K562 (cell line): ENCODE data around the gene DCDC2. TPM values are rescaled to one million over a fixed set of nuclear protein-coding genes. Genes with fewer than 3 reads are reported as not detected.

Experiments
- ATAC-seq: fragments of 200-7000 bp; cut with Tn5 transposase; 3 replicates; pipeline ENCODE4 v1.9.1; 2020; ENCODE audit warnings: moderate library complexity
- BruUV-seq: library from RNA; stranded (reverse); fragments of 400-500 nt; replicated peaks from 2 replicates; lab custom pipeline; 2021; lab: Mats Ljungman, UMichigan
- CTCF ChIA-PET: fragments of 300-600 bp; formaldehyde crosslinking; extraction: SDS; loops from one replicate; lab custom pipeline; 2021; ENCODE audit warnings: low intra/inter-chr PET ratio; lab: Yijun Ruan, JAX
- POLR2A ChIA-PET: fragments of 300-600, 350-650 bp; sonication (Branson Sonifier 250); formaldehyde crosslinking; extraction: SDS; loops from one replicate; lab custom pipeline; 2021; ENCODE audit warnings: antibody characterized with exemption, inconsistent platforms; lab: Yijun Ruan, JAX
- DNase-seq, 4 experiments: peaks; one replicate each; pipeline versions ENCODE4 v3.0.0 to v3.0.0-alpha.2; 2011 to 2018; ENCODE audit warnings: low spot score in 3 of 4, mixed read lengths in 3 of 4; ENCODE audit errors: extremely low read depth in 1 of 4
- FAIRE-seq: peaks from 2 replicates; lab custom pipeline; 2011; peaks lifted over from hg19 to GRCh38; lab: Jason Lieb, UNC
- H2AFZ ChIP-seq: 2 replicates; pipeline ENCODE4 v1.6.0; 2011; ENCODE audit warnings: low read depth, low read length, control low read depth, inconsistent platforms
- H3K27ac ChIP-seq: fragments of 200-600 bp; 3 replicates; pipeline ENCODE4 v1.8.0; 2011; ENCODE audit warnings: low read depth, mild to moderate bottlenecking, control low read depth, inconsistent platforms, low read length, moderate library complexity, mixed read lengths; ENCODE audit errors: extremely low read depth
- H3K27me3 ChIP-seq, 2 experiments: fragments of 300-600 bp in 1 of 2; 2 replicates in 1 of 2; 3 replicates in 1 of 2; pipeline versions ENCODE4 v1.6.0 to v1.8.0; 2011; ENCODE audit warnings: inconsistent platforms in 2 of 2, low read length in 2 of 2, mild to moderate bottlenecking in 1 of 2, mixed read lengths in 1 of 2, moderate library complexity in 1 of 2; ENCODE audit not compliant: control insufficient read depth in 2 of 2, insufficient read depth in 2 of 2
- H3K36me3 ChIP-seq: fragments of 300-600 bp; 3 replicates; pipeline ENCODE4 v1.8.0; 2011; ENCODE audit warnings: mild to moderate bottlenecking, low read length, inconsistent platforms; ENCODE audit not compliant: control insufficient read depth, insufficient read depth
- H3K4me1 ChIP-seq, 2 experiments: fragments of 200-600 bp in 1 of 2; replicated peaks in 1 of 2; 2 replicates in 1 of 2; 3 replicates in 1 of 2; pipeline versions ENCODE4 v1.5.1 to v1.8.0; 2011; ENCODE audit warnings: inconsistent platforms in 2 of 2, low read length in 2 of 2, mild to moderate bottlenecking in 1 of 2, mixed read lengths in 1 of 2, moderate library complexity in 1 of 2; ENCODE audit not compliant: control insufficient read depth in 2 of 2, insufficient read depth in 2 of 2
- H3K4me2 ChIP-seq: 2 replicates; pipeline ENCODE4 v1.6.1; 2011; ENCODE audit warnings: low read length, control low read depth, inconsistent platforms, mixed read lengths; ENCODE audit not compliant: insufficient read depth
- H3K4me3 ChIP-seq: fragments of 200-600 bp; sonication (generic), shearing (Covaris generic); 2 replicates; pipeline ENCODE4 v1.5.1; 2016; ENCODE audit warnings: control low read depth, inconsistent platforms
- H3K79me2 ChIP-seq: fragments of 200-600 bp; 3 replicates; pipeline ENCODE4 v1.8.0; 2011; ENCODE audit warnings: low read length, inconsistent platforms; ENCODE audit not compliant: control insufficient read depth, insufficient read depth
- H3K9ac ChIP-seq, 2 experiments: 2 replicates each; pipeline versions ENCODE4 v1.6.0 to v1.6.1; 2011; ENCODE audit warnings: low read depth in 2 of 2, low read length in 2 of 2, control low read depth in 1 of 2, inconsistent platforms in 1 of 2, mild to moderate bottlenecking in 1 of 2, mixed read lengths in 1 of 2; ENCODE audit not compliant: insufficient read depth in 1 of 2
- H3K9me1 ChIP-seq: one replicate; pipeline ENCODE4 v1.6.0; 2011; ENCODE audit warnings: inconsistent platforms, mild to moderate bottlenecking, low read length, moderate library complexity; ENCODE audit not compliant: control insufficient read depth, insufficient read depth
- H3K9me3 ChIP-seq: replicated peaks from 2 replicates; pipeline ENCODE4 v1.5.1; 2011; ENCODE audit warnings: low read depth, low read length, inconsistent platforms; ENCODE audit not compliant: control insufficient read depth, insufficient read depth
- H4K20me1 ChIP-seq: replicated peaks from 2 replicates; pipeline ENCODE4 v1.6.1; 2011; ENCODE audit warnings: low read length, inconsistent platforms, mixed read lengths; ENCODE audit not compliant: control insufficient read depth, insufficient read depth
- CTBP1 ChIP-seq: fragments of 450-650 bp; IDR thresholded peaks from 2 replicates; pipeline ENCODE4 v1.6.1; 2016; ENCODE audit warnings: borderline replicate concordance
- EP400 ChIP-seq: fragments of 450-650 bp; IDR thresholded peaks from 2 replicates; pipeline ENCODE4 v1.6.1; 2017; ENCODE audit warnings: antibody characterized with exemption, mild to moderate bottlenecking, moderate library complexity
- MYBL2 ChIP-seq, 2 experiments: fragments of 450-650 bp in 1 of 2; sonication (generic) in 1 of 2; formaldehyde crosslinking in 1 of 2; IDR thresholded peaks; 2 replicates each; pipeline versions ENCODE4 v1.6.1 to v1.8.1; 2017 to 2022; ENCODE audit warnings: borderline replicate concordance in 1 of 2, inconsistent platforms in 1 of 2, low read depth in 1 of 2, mild to moderate bottlenecking in 1 of 2, missing genetic modification reagents in 1 of 2, moderate library complexity in 1 of 2
- NFIX ChIP-seq: fragments of 250-450 bp; sonication (Bioruptor Pico); IDR thresholded peaks from 2 replicates; pipeline ENCODE4 v1.4.0; 2020; ENCODE audit warnings: low read depth, mild to moderate bottlenecking, moderate library complexity
- PML ChIP-seq: IDR thresholded peaks from 2 replicates; pipeline ENCODE4 v1.6.1; 2012; ENCODE audit warnings: low read length, inconsistent platforms
- POLR2AphosphoS2 ChIP-seq: IDR thresholded peaks from 2 replicates; pipeline ENCODE4 v1.6.1; 2012; ENCODE audit warnings: low read length, improper control_type of control experiment
- RBM17 ChIP-seq: fragments of 200-400 bp; formaldehyde crosslinking; IDR thresholded peaks from 2 replicates; pipeline ENCODE4 v1.6.1; 2017; ENCODE audit warnings: low read depth, mild to moderate bottlenecking, low read length, borderline replicate concordance
- RBM25 ChIP-seq: fragments of 200-400 bp; formaldehyde crosslinking; IDR thresholded peaks from 2 replicates; pipeline ENCODE4 v1.6.1; 2018; ENCODE audit warnings: low read length, low read depth, moderate library complexity; ENCODE audit not compliant: severe bottlenecking
- SRSF7 ChIP-seq: fragments of 200-400 bp; formaldehyde crosslinking; optimal IDR thresholded peaks from 2 replicates; pipeline ENCODE3; 2017; ENCODE audit warnings: mild to moderate bottlenecking, low read depth, low read length
- TCF7L2 ChIP-seq: fragments of 150-350 bp; IDR thresholded peaks from 2 replicates; pipeline ENCODE4 v1.6.1; 2016; ENCODE audit warnings: low read depth, mild to moderate bottlenecking, low read length, moderate library complexity
- ZNF23 ChIP-seq: fragments of 250-450 bp; sonication (Bioruptor Pico); IDR thresholded peaks from 2 replicates; pipeline ENCODE4 v1.4.0; 2020; ENCODE audit warnings: mild to moderate bottlenecking
- ZNF583 ChIP-seq: fragments of 250-450 bp; sonication (Bioruptor Pico); IDR thresholded peaks from 2 replicates; pipeline ENCODE4 v1.4.0; 2020
- ZNF717 ChIP-seq: fragments of 250-450 bp; sonication (Bioruptor Pico); IDR thresholded peaks from 2 replicates; pipeline ENCODE4 v1.5.0; 2021
- WGBS: fragments of 100-300 bp; shearing (Covaris generic); methylation state at CpG from one replicate; pipeline ENCODE4 v1.1.6; 2016; ENCODE audit warnings: low coverage, mixed read lengths; ENCODE audit not compliant: insufficient coverage; ENCODE audit errors: missing lambda C conversion rate; 5-methylcytosine and 5-hydroxymethylcytosine counted together
- in situ Hi-C: fragments of 300-500 bp; cut with MboI; formaldehyde crosslinking; loops from 4 replicates; pipeline ENCODE4 v1.15.0; 2018; ENCODE audit warnings: inconsistent platforms, mixed read lengths
- intact Hi-C: fragments of 100-400 bp; cut with micrococcal nuclease; formaldehyde crosslinking; loops from 2 replicates; pipeline ENCODE4 v1.14.2; 2022
- polyA plus RNA-seq, 8 experiments: library from polyadenylated mRNA; depleted of rRNA in 4 of 8; stranded (reverse) in 5 of 8; unstranded in 3 of 8; fragments of >200 nt; fragmentation: Nextera tagmentation in 2 of 8; fragmentation: Illumina TruSeq in 1 of 8; extraction: Ambion mirVana in 2 of 8; extraction: Trizol in 1 of 8; gene quantifications; 2 replicates each; pipeline versions ENCODE4 v1.2.1 to v1.2.3, GENCODE V29; 2011 to 2014; ENCODE audit warnings: inconsistent platforms in 1 of 8, missing spikeins in 1 of 8
- total RNA-seq, 7 experiments: library from RNA; depleted of rRNA in 6 of 7; stranded (reverse); fragments of >200 nt in 6 of 7; fragmentation: Illumina TruSeq in 2 of 7; extraction: Trizol in 2 of 7; gene quantifications; 2 replicates each; pipeline versions ENCODE4 v1.2.1 to v1.2.3, GENCODE V29; 2011 to 2021; ENCODE audit warnings: low replicate concordance in 1 of 7
- TF ChIP-seq, protein P1 (sequence below): fragments of 250-450 bp; sonication (Bioruptor Pico); IDR thresholded peaks from 2 replicates; pipeline ENCODE4 v1.5.0; 2020; ENCODE audit warnings: mild to moderate bottlenecking, borderline replicate concordance
- TF ChIP-seq, protein P2 (sequence below): sonication (generic); formaldehyde crosslinking; IDR thresholded peaks from 2 replicates; pipeline ENCODE4 v1.8.0; 2023; ENCODE audit warnings: mild to moderate bottlenecking, missing genetic modification reagents
- TF ChIP-seq, protein P3 (sequence below): IDR thresholded peaks from 2 replicates; pipeline ENCODE4 v1.6.1; 2011; ENCODE audit warnings: borderline replicate concordance, low read depth, mild to moderate bottlenecking, moderate library complexity, low read length; ENCODE audit not compliant: insufficient read depth, poor library complexity, severe bottlenecking

Gene DCDC2
- total and polyA plus RNA-seq, 9 of the 15 experiments (the other 6 are each of a cell fraction or from before 2014, with no cell fraction given): 0.04 TPM; not detected in 8

DNA sequence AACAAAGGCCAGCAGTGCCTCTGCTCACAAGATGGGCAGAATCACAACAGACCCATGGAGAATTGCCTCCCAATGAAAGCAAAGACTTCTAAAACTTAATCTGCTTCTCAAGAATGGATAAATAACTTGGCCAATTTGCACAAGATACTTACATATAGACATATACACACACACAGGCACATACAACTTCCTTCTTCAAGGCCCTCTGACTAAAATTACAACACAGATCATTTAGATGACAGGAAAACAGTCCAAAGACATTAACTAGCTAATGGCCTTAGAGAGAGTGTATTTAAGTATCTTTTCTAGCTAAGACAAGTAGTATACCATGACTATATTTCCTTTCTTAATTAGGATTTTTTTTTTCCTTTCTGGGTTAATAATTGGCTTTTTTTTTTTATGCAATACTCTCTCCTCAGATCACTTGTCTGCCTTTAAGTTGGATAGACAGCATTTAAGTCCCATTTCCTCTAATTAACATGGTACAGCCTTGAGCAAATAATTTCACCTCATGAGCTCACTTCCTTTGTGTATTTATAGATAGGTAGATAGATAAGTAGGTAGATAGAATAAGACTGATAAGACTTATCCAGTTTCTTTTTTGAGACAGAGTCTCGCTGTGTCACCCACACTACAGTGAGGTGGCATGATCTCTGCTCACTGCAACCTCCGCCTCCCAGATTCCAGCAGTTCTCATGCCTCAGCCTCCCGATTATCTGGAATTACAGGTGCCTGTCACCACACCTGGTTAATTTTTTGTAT is 161.8 kb downstream of the DCDC2 start:
- no peak for FAIRE-seq
- H3K27ac ChIP-seq: no peak overlapping the region
- no peak overlapping the region for H3K9ac ChIP-seq
- H3K79me2 ChIP-seq: no peaks in the 10 kb centered on the region
- H3K4me1 ChIP-seq: no peaks in the 10 kb centered on the region
- CTCF ChIA-PET: no interaction called here
- no peak overlapping the region for H3K4me3 ChIP-seq
- H3K4me2 ChIP-seq: no peak overlapping the region
- TF ChIP-seq ZNF583 (CRISPR knock-in tag): no peak
- no peak for TF ChIP-seq ZNF23 (CRISPR knock-in tag)
- no peak for TF ChIP-seq RBM17
- TF ChIP-seq CTBP1: no peak
- no peak for TF ChIP-seq POLR2AphosphoS2
- TF ChIP-seq, protein P1, sequence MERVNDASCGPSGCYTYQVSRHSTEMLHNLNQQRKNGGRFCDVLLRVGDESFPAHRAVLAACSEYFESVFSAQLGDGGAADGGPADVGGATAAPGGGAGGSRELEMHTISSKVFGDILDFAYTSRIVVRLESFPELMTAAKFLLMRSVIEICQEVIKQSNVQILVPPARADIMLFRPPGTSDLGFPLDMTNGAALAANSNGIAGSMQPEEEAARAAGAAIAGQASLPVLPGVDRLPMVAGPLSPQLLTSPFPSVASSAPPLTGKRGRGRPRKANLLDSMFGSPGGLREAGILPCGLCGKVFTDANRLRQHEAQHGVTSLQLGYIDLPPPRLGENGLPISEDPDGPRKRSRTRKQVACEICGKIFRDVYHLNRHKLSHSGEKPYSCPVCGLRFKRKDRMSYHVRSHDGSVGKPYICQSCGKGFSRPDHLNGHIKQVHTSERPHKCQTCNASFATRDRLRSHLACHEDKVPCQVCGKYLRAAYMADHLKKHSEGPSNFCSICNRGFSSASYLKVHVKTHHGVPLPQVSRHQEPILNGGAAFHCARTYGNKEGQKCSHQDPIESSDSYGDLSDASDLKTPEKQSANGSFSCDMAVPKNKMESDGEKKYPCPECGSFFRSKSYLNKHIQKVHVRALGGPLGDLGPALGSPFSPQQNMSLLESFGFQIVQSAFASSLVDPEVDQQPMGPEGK (CRISPR knock-in tag): no peak
- TF ChIP-seq, protein P2, sequence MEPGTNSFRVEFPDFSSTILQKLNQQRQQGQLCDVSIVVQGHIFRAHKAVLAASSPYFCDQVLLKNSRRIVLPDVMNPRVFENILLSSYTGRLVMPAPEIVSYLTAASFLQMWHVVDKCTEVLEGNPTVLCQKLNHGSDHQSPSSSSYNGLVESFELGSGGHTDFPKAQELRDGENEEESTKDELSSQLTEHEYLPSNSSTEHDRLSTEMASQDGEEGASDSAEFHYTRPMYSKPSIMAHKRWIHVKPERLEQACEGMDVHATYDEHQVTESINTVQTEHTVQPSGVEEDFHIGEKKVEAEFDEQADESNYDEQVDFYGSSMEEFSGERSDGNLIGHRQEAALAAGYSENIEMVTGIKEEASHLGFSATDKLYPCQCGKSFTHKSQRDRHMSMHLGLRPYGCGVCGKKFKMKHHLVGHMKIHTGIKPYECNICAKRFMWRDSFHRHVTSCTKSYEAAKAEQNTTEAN (CRISPR knock-in tag): no peak
- no peak for TF ChIP-seq SRSF7
- no peak for TF ChIP-seq TCF7L2
- TF ChIP-seq MYBL2 (IDR thresholded peaks at IDR 0.05; ENCODE audit: low read depth): no peak
- TF ChIP-seq MYBL2 (CRISPR knock-in tag; IDR thresholded peaks at IDR 0.05; ENCODE audit: borderline replicate concordance): no peak
- TF ChIP-seq, protein P3, sequence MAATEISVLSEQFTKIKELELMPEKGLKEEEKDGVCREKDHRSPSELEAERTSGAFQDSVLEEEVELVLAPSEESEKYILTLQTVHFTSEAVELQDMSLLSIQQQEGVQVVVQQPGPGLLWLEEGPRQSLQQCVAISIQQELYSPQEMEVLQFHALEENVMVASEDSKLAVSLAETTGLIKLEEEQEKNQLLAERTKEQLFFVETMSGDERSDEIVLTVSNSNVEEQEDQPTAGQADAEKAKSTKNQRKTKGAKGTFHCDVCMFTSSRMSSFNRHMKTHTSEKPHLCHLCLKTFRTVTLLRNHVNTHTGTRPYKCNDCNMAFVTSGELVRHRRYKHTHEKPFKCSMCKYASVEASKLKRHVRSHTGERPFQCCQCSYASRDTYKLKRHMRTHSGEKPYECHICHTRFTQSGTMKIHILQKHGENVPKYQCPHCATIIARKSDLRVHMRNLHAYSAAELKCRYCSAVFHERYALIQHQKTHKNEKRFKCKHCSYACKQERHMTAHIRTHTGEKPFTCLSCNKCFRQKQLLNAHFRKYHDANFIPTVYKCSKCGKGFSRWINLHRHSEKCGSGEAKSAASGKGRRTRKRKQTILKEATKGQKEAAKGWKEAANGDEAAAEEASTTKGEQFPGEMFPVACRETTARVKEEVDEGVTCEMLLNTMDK: no peak
- TF ChIP-seq NFIX: no peak
- no peak for TF ChIP-seq PML
- TF ChIP-seq EP400: no peak
- TF ChIP-seq ZNF717 (CRISPR knock-in tag): no peak
- TF ChIP-seq RBM25: no peak
- TF ChIP-seq, all 486 proteins: peak for 0
- Histone ChIP-seq H3K9me3 (no peaks in the 10 kb centered on the region), H2AFZ (no peak overlapping the region), H3K36me3 (no peaks in the 10 kb centered on the region), H4K20me1 (no peaks in the 10 kb centered on the region), H3K27me3 (no peaks in the 10 kb centered on the region), H3K9me1 (no peaks in the 10 kb centered on the region)
- POLR2A ChIA-PET: no interaction called here
- BruUV-seq: no TSS peak
- intact Hi-C loops: no loop called here
- DNase-seq (no peak), ATAC-seq (no peak)
- 0% methylated on average over 3 of the region's 3 CpGs for WGBS
- in situ Hi-C loops: no loop called here
